Nephron (organoid): ENCODE measurements around the gene TBXAS1.

Experiments used
- H3K27ac Mint-ChIP-seq, 3 experiments: 2 replicates each; pipeline ENCODE4 v1.8.0; 2020; ENCODE audit warnings: mixed read lengths in 3 of 3, mild to moderate bottlenecking in 2 of 3, moderate library complexity in 1 of 3
- H3K27me3 Mint-ChIP-seq: 2 replicates; pipeline ENCODE4 v1.8.0; 2021; ENCODE audit warnings: low read depth, mild to moderate bottlenecking, moderate library complexity, mixed read lengths
- H3K36me3 Mint-ChIP-seq: 2 replicates; pipeline ENCODE4 v1.8.0; 2020; ENCODE audit warnings: low read depth, mixed read lengths
- H3K4me1 Mint-ChIP-seq: 2 replicates; pipeline ENCODE4 v1.8.0; 2020; ENCODE audit warnings: mixed read lengths
- H3K4me3 Mint-ChIP-seq, 3 experiments: 2 replicates each; pipeline ENCODE4 v1.8.0; 2020; ENCODE audit warnings: mild to moderate bottlenecking in 3 of 3, mixed read lengths in 3 of 3, moderate library complexity in 2 of 3
- H3K9me3 Mint-ChIP-seq: 2 replicates; pipeline ENCODE4 v1.8.0; 2020; ENCODE audit warnings: mixed read lengths
- CTCF ChIP-seq, 3 experiments: fragments of 200-600 bp; sonication (generic); IDR thresholded peaks; one replicate each; pipeline ENCODE4 v1.5.0; 2021; ENCODE audit warnings: antibody characterized with exemption in 3 of 3; ENCODE audit not compliant: unreplicated experiment in 3 of 3

The TBXAS1 gene

GRCh38 chr7:140015471-140015970 is 186.5 kb downstream of the TBXAS1 start:
- TF ChIP-seq CTCF (IDR thresholded peaks at IDR 0.05; ENCODE audit: unreplicated experiment in 3 of 3) = no peak
- Mint-ChIP-seq H3K27ac (no peak overlapping the region), H3K36me3 (no peaks in the 10 kb centered on the region), H3K4me1 (no peaks in the 10 kb centered on the region), H3K9me3 (no peaks in the 10 kb centered on the region), H3K4me3 (no peak overlapping the region), H3K27me3 (peaks cover 38% of the 10 kb centered on the region)

- H3K4me1 Mint-ChIP-seq = no peaks in the 10 kb centered on the region
- H3K36me3 Mint-ChIP-seq = no peaks in the 10 kb centered on the region
- H3K4me3 Mint-ChIP-seq = no peak overlapping the region
- H3K9me3 Mint-ChIP-seq = no peaks in the 10 kb centered on the region
- peaks cover 33% of the 10 kb centered on the region for H3K27me3 Mint-ChIP-seq
- TF ChIP-seq CTCF (IDR thresholded peaks at IDR 0.05; ENCODE audit: unreplicated experiment in 3 of 3) = no peak
- H3K27ac Mint-ChIP-seq = no peak overlapping the region
Measured at GRCh38 chr7:140016540-140016939, 187.5 kb downstream of the TBXAS1 start.

GRCh38 chr7:140017034-140017433 is 188.0 kb downstream of the TBXAS1 start:
- Mint-ChIP-seq H3K36me3 (no peaks in the 10 kb centered on the region), H3K4me1 (no peaks in the 10 kb centered on the region), H3K27me3 (peaks cover 28% of the 10 kb centered on the region), H3K27ac (no peak overlapping the region), H3K9me3 (no peaks in the 10 kb centered on the region), H3K4me3 (no peak overlapping the region)
- TF ChIP-seq CTCF (IDR thresholded peaks at IDR 0.05; ENCODE audit: unreplicated experiment in 3 of 3) = no peak

- Mint-ChIP-seq H3K36me3 (no peaks in the 10 kb centered on the region), H3K4me3 (no peak overlapping the region), H3K27me3 (peaks cover 25% of the 10 kb centered on the region), H3K27ac (no peak overlapping the region), H3K9me3 (no peaks in the 10 kb centered on the region), H3K4me1 (no peaks in the 10 kb centered on the region)
- TF ChIP-seq CTCF (IDR thresholded peaks at IDR 0.05; ENCODE audit: unreplicated experiment in 3 of 3) = no peak
Measured at GRCh38 chr7:140017543-140017942, 188.5 kb downstream of the TBXAS1 start.

- Mint-ChIP-seq H3K4me1 (no peaks in the 10 kb centered on the region), H3K4me3 (no peak overlapping the region), H3K36me3 (no peaks in the 10 kb centered on the region), H3K27ac (no peak overlapping the region), H3K27me3 (peaks cover 23% of the 10 kb centered on the region), H3K9me3 (no peaks in the 10 kb centered on the region)
- TF ChIP-seq CTCF (IDR thresholded peaks at IDR 0.05; ENCODE audit: unreplicated experiment in 3 of 3) = no peak
Measured at GRCh38 chr7:140018125-140019043, 189.3 kb downstream of the TBXAS1 start.

- no peak for TF ChIP-seq CTCF (IDR thresholded peaks at IDR 0.05; ENCODE audit: unreplicated experiment in 3 of 3)
- H3K36me3 Mint-ChIP-seq = no peaks in the 10 kb centered on the region
- no peaks in the 10 kb centered on the region for H3K9me3 Mint-ChIP-seq
- H3K4me3 Mint-ChIP-seq = no peak overlapping the region
- no peaks in the 10 kb centered on the region for H3K4me1 Mint-ChIP-seq
- peaks cover 18% of the 10 kb centered on the region for H3K27me3 Mint-ChIP-seq
- H3K27ac Mint-ChIP-seq = no peak overlapping the region
Measured at GRCh38 chr7:140019172-140019571, 190.1 kb downstream of the TBXAS1 start.
